ENCODE data around the gene MOB4.
A peak's percentile ranks its signal among the peaks of the same experiment; 100 is the strongest.
"Not testable (repeated sequence)": the region's sequence is repeated elsewhere in the genome, so short reads cannot be mapped to it uniquely, and the experiment has no call there.

Gene MOB4

DNA sequence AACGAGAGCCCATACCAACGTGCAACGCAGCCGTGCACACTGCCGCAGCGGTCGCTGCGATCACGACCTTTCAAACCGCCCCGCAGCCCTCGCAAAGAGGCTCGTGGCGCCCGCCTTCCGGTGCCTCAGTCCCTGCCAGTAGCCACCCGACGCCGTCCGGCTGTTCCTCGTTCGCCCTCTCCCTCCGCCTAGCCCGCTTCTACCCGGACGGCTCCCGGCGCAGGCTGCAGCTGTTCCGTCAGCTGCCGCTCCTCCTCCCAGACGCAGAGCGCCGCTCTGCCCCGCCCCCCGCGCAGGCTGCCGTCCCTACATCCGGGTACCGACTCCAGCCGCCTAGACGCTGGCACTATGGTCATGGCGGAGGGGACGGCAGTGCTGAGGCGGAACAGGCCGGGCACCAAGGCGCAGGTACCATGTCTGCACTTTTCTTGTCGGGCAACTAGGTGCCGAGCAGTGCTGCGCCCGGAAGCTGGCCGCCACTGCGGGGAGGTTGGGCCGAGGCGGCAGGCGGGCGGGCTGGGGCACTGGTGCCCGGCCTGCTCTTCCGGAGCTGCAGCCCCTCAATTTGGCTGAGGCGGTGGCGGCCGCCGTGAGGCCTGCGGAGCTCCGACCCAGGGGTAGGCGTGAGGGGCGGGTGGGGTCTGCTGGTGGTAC is at the start of gene MOB4:
TSS of gene MOB4 (plus strand) at position 328 of the 654 bp plus-strand sequence. CDS start at position 349, 21 bp downstream.
- peak; percentile 96 for DNase-seq (ENCODE audit: low spot score)

- DNase-seq (ENCODE audit: low spot score) = no peak
Observed at GRCh38 chr2:197472166-197472565, 43.7 kb upstream of the MOB4 start.

GRCh38 chr2:197477797-197478196 is 38.1 kb upstream of the MOB4 start:
- no peak for DNase-seq (ENCODE audit: low spot score)

DNA sequence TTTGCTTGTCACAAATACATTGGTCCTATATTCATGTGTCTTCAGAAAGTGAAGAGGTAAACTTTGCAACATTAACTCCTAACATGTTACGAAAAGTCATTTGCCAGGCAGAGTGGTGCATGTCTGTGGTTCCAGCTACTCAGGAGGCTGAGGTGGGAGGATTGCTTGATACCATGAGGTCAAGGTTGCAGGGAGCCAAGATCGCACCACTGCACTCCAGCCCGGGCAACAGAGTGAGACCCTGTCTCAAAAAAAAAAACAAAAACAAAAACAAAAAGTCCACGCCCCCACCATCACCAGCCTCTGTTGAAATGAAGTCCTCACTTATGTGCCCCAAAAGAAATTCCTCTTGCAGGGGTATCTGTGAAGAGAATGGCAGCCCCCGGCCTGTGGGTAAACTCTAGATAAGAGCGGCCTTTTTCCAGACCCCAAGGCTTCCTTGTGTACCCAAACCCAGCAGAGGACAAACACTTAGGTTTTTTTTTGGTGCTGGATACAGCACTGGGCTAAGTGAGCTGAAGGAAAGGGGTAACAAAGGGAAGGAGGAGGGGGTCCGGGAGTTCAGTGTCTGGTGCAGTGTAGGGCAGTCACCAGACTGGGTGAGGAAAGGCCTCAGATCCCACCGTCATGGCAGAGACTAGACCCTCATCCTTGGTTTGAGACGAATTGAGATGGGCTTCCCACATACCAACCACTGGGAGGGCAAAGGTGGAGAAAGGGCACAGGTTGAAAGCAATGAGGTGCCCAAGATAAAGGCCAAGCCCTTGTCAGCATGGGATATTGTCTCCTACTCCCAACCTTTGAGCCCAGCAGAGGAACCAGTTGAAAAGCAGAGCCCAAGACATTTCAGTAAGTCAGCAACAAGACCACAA is 35.5 kb upstream of the MOB4 start:
- no peak for DNase-seq (ENCODE audit: low spot score)

DNA sequence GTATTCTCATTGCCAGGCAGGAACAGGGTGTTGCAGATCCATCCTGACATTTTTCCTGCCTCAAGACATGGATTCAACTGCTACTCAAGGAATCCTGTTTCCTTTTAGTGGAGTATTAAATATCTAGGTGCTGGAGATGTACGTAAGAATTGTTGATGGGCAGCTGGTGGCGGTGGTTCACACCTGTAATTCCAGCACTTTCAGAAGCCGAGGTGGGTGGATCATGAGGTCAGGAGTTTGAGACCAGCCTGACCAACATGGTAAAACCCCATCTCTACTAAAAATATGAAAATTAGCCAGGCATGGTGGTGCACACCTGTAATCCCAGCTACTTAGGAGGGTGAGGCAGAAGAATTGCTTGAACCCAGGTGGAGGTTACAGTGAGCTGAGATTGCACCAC is 31.6 kb upstream of the MOB4 start:
- DNase-seq (ENCODE audit: low spot score) = not testable (repeated sequence)

- no peak for DNase-seq (ENCODE audit: low spot score)
Observed at GRCh38 chr2:197486175-197486574, 29.7 kb upstream of the MOB4 start.

- no peak for DNase-seq (ENCODE audit: low spot score)
Observed at GRCh38 chr2:197487385-197487784, 28.5 kb upstream of the MOB4 start.

- DNase-seq (ENCODE audit: low spot score) = no peak
Observed at GRCh38 chr2:197495433-197496134, 20.3 kb upstream of the MOB4 start.

DNA sequence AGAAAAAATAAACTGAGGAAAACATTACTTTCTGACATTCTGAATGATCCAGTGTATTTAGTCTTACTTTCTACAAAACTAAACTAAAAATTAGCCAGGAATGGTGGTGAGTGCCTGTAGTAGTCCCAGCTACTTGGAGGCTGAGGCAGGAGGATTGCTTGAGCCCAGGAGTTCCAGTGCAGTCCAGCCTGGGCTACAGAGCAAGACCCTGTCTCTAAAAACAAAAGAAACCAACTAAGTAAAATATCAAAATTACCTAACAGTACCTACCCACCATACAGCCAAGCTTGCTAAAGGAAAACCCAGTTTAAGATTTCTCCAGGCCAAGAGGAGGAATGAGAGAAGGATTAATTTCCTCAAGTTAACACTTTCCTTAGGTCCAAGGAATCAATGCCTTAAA is 19.2 kb upstream of the MOB4 start:
- DNase-seq (ENCODE audit: low spot score) = no peak

DNA sequence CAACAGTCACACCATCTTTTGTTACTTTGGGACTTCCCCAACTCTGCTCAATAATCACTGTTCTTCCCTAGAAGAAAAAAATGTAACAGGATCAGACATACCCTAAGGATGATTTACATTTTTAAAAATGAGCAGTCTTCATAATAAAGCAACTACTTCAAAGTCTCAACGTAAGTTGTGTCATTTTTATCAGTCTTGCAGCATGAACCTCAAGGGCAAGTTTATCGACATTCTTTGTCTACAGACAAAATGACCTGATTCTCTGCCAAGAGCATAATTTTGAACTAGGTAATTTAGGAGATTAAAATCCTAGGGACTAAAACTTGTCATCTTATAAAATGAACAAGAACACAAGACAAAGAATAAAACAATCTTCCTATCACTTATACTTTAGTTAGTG is 18.5 kb upstream of the MOB4 start:
- DNase-seq (ENCODE audit: low spot score) = no peak

- no peak for DNase-seq (ENCODE audit: low spot score)
Observed at GRCh38 chr2:197498235-197498936, 17.5 kb upstream of the MOB4 start.

DNA sequence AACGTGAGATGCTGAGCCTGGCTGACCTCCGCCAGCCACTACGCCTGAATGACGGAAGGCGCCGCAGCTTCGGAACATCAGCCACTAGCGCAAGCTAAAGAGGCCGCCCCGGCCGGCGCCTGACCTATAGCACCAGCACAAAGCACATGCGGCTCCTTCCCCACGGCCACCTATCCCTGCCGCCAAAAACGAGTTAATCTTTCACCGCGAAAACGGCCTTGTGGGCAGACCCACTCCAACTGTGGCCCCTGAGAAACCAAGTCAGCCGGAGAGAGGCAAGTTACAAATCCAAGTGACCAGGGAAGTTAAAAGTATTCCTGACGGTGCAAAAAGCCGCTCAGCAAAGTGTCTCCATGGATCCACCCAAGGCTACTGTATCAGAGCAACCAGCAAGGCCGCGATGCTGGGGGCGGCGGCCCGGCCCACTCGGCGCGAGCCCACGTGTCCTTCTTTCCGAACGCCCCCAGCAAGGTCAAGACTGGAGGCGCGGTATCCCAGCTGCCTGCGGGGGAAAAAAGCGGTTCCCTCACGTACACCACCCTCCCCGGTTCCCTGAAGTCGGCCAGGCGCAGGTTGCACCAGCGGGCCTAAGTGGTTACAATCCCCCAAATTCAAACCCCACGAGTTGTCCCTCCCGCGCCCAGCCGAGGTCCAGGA is 16.8 kb upstream of the MOB4 start:
- peak; percentile 47 for DNase-seq (ENCODE audit: low spot score)

- peak; percentile 97 for DNase-seq (ENCODE audit: low spot score)
Observed at GRCh38 chr2:197499594-197500502, 16.0 kb upstream of the MOB4 start, which contains the start of the genes HSPD1 and HSPE1. TSS of gene HSPD1 (minus strand) at chr2:197499840. CDS start at chr2:197498848, 992 bp downstream. TSS of gene HSPE1 (plus strand) at chr2:197500379. CDS start at chr2:197500437, 58 bp downstream.

- no peak for DNase-seq (ENCODE audit: low spot score)
Observed at GRCh38 chr2:197500503-197501131, 15.2 kb upstream of the MOB4 start.

DNA sequence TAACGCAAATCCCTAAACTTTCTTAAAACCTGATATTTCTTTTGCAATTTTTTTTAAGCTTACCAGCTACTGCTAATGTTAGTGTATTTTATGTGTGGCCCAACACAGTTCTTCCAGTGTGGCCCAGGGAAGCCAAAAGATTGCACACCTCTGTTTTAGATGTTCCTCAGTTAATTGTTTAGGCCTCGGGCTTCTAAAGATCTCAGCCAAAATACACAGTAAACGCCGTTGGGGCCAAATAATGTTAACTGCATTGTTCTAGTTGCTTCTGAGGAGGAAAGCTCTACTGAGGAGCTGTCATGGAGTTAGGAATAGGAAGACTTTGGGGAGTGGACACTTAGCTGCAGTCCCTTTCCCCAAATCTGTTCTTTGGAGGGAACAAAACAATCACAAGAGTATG is 13.7 kb upstream of the MOB4 start:
- DNase-seq (ENCODE audit: low spot score) = no peak

GRCh38 chr2:197502685-197503084 is 13.2 kb upstream of the MOB4 start:
- no peak for DNase-seq (ENCODE audit: low spot score)

- no peak for DNase-seq (ENCODE audit: low spot score)
Observed at GRCh38 chr2:197504000-197504399, 11.9 kb upstream of the MOB4 start.

DNA sequence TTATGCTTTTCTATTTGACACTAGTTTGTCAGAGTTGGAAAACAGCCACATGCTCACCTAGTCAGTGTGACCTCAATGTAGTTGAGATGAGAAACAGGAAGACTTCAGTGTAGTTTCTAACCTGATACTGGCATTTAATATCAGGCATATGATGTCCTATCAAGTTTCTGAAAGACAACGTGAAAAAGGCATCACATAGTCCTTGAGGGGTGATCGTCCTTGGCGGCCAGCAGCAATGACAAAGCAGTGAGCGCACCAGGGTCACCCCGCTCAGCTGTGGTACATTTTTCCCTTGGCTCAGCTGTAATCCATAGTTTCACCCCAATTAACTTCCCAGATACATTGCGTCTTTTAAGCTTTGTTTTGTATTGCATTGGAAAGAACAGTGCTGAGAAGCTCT is 11.4 kb upstream of the MOB4 start:
- DNase-seq (ENCODE audit: low spot score) = no peak

DNA sequence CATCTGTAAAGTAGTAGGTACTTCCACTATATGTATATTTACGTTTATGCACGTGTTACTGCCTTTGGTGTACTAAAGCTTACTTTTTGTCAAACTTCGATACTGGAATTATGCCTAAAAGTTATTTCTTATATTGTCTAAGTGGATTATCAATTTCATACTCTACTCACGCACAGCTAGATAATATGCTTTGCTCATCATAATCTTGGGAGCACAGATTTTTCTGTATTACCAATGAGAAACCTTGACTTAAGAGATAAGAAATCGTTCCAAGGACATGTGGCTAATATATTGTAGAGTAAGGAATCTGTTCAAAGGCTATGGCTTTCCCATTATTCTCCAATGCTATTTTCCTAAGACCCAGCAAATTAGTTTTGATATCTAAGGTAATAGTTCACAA is 9.2 kb upstream of the MOB4 start:
- DNase-seq (ENCODE audit: low spot score) = no peak

DNA sequence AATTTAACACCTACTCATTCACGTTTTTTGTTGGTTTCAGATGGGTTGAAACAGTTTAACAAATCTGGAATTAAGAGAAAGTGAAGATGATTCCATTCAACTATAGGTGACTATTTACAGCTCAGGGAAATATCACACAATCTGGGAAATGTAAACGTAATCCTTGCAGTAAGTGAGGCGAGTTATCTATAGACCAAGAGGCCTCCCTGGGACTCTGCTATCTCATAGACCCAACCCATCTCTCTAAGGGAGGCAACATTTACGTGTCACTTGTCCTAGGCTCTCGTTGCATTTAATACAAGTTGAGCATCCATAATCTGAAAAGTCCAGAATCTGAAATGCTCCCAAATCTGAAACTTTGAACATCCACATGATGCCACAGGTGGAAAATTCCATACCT is 2.0 kb upstream of the MOB4 start:
- DNase-seq (ENCODE audit: low spot score) = no peak

Data from AG08395 (cell line).